ENCODE data around the gene ASCL5.

The ASCL5 gene

GRCh38 chr1:201153474-201154388 lies 26.7 kb upstream of the ASCL5 start:
- TF ChIP-seq CTCF (conservative IDR thresholded peaks at IDR 0.05; ENCODE audit: control insufficient read depth, insufficient read depth, low read depth, low read length), result no peak
- H3K4me3 ChIP-seq (ENCODE audit: control insufficient read depth, low read depth, low read length), result peak overlapping the region; percentile 79
- peak; percentile 21 for DNase-seq (ENCODE audit: low read depth)

- peak; percentile 42 for TF ChIP-seq CTCF (conservative IDR thresholded peaks at IDR 0.05; ENCODE audit: control insufficient read depth, insufficient read depth, low read depth, low read length)
- peak; percentile 55 for DNase-seq (ENCODE audit: low read depth)
- no peak overlapping the region for H3K4me3 ChIP-seq (ENCODE audit: control insufficient read depth, low read depth, low read length)
Observed at GRCh38 chr1:201149400-201149799, 22.4 kb upstream of the ASCL5 start.

GRCh38 chr1:201147396-201148015 lies 20.5 kb upstream of the ASCL5 start:
- no peak overlapping the region for H3K4me3 ChIP-seq (ENCODE audit: control insufficient read depth, low read depth, low read length)
- DNase-seq (ENCODE audit: low read depth), result no peak
- TF ChIP-seq CTCF (conservative IDR thresholded peaks at IDR 0.05; ENCODE audit: control insufficient read depth, insufficient read depth, low read depth, low read length), result no peak

GRCh38 chr1:201146626-201147390 lies 19.8 kb upstream of the ASCL5 start:
- TF ChIP-seq CTCF (conservative IDR thresholded peaks at IDR 0.05; ENCODE audit: control insufficient read depth, insufficient read depth, low read depth, low read length), result no peak
- DNase-seq (ENCODE audit: low read depth), result no peak
- no peak overlapping the region for H3K4me3 ChIP-seq (ENCODE audit: control insufficient read depth, low read depth, low read length)

- no peak overlapping the region for H3K4me3 ChIP-seq (ENCODE audit: control insufficient read depth, low read depth, low read length)
- no peak for TF ChIP-seq CTCF (conservative IDR thresholded peaks at IDR 0.05; ENCODE audit: control insufficient read depth, insufficient read depth, low read depth, low read length)
- DNase-seq (ENCODE audit: low read depth), result no peak
Observed at GRCh38 chr1:201145816-201146215, 18.8 kb upstream of the ASCL5 start.

GRCh38 chr1:201145132-201145531 lies 18.1 kb upstream of the ASCL5 start:
- H3K4me3 ChIP-seq (ENCODE audit: control insufficient read depth, low read depth, low read length), result no peak overlapping the region
- DNase-seq (ENCODE audit: low read depth), result no peak
- TF ChIP-seq CTCF (conservative IDR thresholded peaks at IDR 0.05; ENCODE audit: control insufficient read depth, insufficient read depth, low read depth, low read length), result no peak

Measured in fibroblast of mammary gland (primary cell).